ENCODE data around the gene COX14. TPM values are rescaled to one million over a fixed set of nuclear protein-coding genes. Genes with fewer than 3 reads are reported as not detected.
A peak's percentile ranks its signal among the peaks of the same experiment; 100 is the strongest.

COX14 gene
- total and polyA plus RNA-seq, 10 of the 15 experiments (the other 5 are each of a cell fraction or from before 2014, with no cell fraction given): 44.6 to 361 (median 120) TPM

GRCh38 chr12:50101663-50102062 is 10.4 kb upstream of the COX14 start:
- Histone ChIP-seq H3K36me3 (ENCODE audit: control insufficient read depth in 2 of 2, insufficient read depth in 2 of 2, low read length in 1 of 2) (peaks cover 18 to 20% of the 10 kb centered on the region in 2 experiments), H3K9me3 (replicated peaks; ENCODE audit: control insufficient read depth, insufficient read depth, low read length) (no peaks in the 10 kb centered on the region), H3K9ac (ENCODE audit: control insufficient read depth, insufficient read depth, low read length) (no peak overlapping the region), H3K27me3 (replicated peaks in 1 of 2; ENCODE audit: control insufficient read depth in 2 of 2, insufficient read depth in 2 of 2, low read length in 1 of 2) (no peaks in the 10 kb centered on the region), H3K27ac (ENCODE audit: control insufficient read depth, insufficient read depth) (no peak overlapping the region), H4K20me1 (ENCODE audit: control insufficient read depth, insufficient read depth) (no peaks in the 10 kb centered on the region), H3K4me1 (ENCODE audit: control insufficient read depth, insufficient read depth, low read length) (no peaks in the 10 kb centered on the region), H3K4me3 (no peak overlapping the region), H2AFZ (ENCODE audit: control insufficient read depth, low read depth, low read length) (no peak overlapping the region), H3K4me2 (ENCODE audit: control insufficient read depth, insufficient read depth) (no peak overlapping the region), H3K79me2 (ENCODE audit: control insufficient read depth, insufficient read depth, low read length) (no peaks in the 10 kb centered on the region)
- in situ Hi-C loops (cut with MboI): no loop called here
- 81% methylated on average over 3 of the region's 3 CpGs for WGBS (ENCODE audit: insufficient coverage, insufficient replicate concordance, low lambda C conversion rate, missing lambda C conversion rate)
- ATAC-seq: no peak
- ChIA-PET RAD21 (ENCODE audit: unreplicated experiment) (no interaction called here), POLR2A (interaction anchor here (0.5 to 0.6 kb wide), 2 partner anchors 12 to 25 kb away, joined by 3 read pairs; no protein-coding TSS in a partner anchor), SMC1A (ENCODE audit: uncharacterized antibody, unreplicated experiment) (interaction anchor here (1.4 to 1.5 kb wide), 2 partner anchors 8 to 14 kb away, joined by 3 to 8 read pairs; no protein-coding TSS in a partner anchor), CTCF (interaction anchor here (1.1 to 4.5 kb wide), 4 partner anchors 10 to 74 kb away, joined by 3 to 40 read pairs (median 4); partner anchors contain the start of gene COX14)
- FAIRE-seq: no peak
- TF ChIP-seq, protein P1, sequence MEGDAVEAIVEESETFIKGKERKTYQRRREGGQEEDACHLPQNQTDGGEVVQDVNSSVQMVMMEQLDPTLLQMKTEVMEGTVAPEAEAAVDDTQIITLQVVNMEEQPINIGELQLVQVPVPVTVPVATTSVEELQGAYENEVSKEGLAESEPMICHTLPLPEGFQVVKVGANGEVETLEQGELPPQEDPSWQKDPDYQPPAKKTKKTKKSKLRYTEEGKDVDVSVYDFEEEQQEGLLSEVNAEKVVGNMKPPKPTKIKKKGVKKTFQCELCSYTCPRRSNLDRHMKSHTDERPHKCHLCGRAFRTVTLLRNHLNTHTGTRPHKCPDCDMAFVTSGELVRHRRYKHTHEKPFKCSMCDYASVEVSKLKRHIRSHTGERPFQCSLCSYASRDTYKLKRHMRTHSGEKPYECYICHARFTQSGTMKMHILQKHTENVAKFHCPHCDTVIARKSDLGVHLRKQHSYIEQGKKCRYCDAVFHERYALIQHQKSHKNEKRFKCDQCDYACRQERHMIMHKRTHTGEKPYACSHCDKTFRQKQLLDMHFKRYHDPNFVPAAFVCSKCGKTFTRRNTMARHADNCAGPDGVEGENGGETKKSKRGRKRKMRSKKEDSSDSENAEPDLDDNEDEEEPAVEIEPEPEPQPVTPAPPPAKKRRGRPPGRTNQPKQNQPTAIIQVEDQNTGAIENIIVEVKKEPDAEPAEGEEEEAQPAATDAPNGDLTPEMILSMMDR (IDR thresholded peaks at IDR 0.05 in 2 of 3, conservative IDR thresholded peaks at IDR 0.05 in 1 of 3; ENCODE audit: control insufficient read depth in 2 of 3, extremely low read depth in 1 of 3, insufficient read depth in 1 of 3, low read depth in 3 of 3, low read length in 3 of 3): 0 out of 6 replicates have a peak, but pooled peaks of 2 of the 3 experiments have one; percentile 8 to 9
- TF ChIP-seq NBN (IDR thresholded peaks at IDR 0.05): no peak
- DNase-seq (ENCODE audit: low read depth, low spot score): no peak
- intact Hi-C loops (cut with micrococcal nuclease; ENCODE audit: unreplicated experiment): no loop called here
- no TSS peak for BruUV-seq (replicated peaks)

DNA sequence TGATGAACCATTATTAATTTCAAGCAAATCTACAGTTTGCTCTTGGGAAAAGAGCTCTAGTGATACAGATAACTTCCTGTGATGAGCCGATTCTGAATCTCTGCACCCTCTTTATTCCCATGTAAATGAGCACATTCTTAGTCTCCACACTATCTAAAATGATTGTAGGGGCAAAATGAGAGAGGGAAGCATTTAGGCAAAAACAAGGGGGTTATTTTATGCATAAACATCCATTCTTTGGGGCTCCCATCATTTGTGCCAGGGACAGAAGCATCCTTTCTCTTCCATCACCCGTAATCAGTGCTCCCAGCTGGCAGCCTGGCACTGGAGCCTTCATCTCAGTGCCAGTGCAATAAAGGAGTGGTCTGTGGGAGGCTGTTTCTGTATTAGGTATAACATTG is 9.9 kb upstream of the COX14 start:
- CTCF ChIA-PET: interaction anchor here (1.1 to 4.5 kb wide), 4 partner anchors 10 to 74 kb away, joined by 3 to 40 read pairs (median 4); partner anchors contain the start of gene COX14
- in situ Hi-C loops (cut with MboI) (no loop called here), intact Hi-C loops (cut with micrococcal nuclease; ENCODE audit: unreplicated experiment) (no loop called here)
- no peak overlapping the region for H3K4me2 ChIP-seq (ENCODE audit: control insufficient read depth, insufficient read depth)
- no peaks in the 10 kb centered on the region for H3K27me3 ChIP-seq (replicated peaks in 1 of 2; ENCODE audit: control insufficient read depth in 2 of 2, insufficient read depth in 2 of 2, low read length in 1 of 2)
- TF ChIP-seq KAT2A (conservative IDR thresholded peaks at IDR 0.05; ENCODE audit: control insufficient read depth, low read depth, low read length) (no peak), ZNF207 (IDR thresholded peaks at IDR 0.05; ENCODE audit: borderline replicate concordance) (no peak), TBL1XR1 (IDR thresholded peaks at IDR 0.05; ENCODE audit: low read depth, low read length) (no peak), YBX1 (IDR thresholded peaks at IDR 0.05) (no peak), ZNF24 (IDR thresholded peaks at IDR 0.05) (no peak), NFYB (IDR thresholded peaks at IDR 0.05; ENCODE audit: insufficient read depth, low read depth, low read length) (no peak), TCF3 (IDR thresholded peaks at IDR 0.05; ENCODE audit: borderline replicate concordance, insufficient read depth, low read depth, low read length) (no peak), POLR2AphosphoS5 (IDR thresholded peaks at IDR 0.05; ENCODE audit: low read length) (0 out of 2 replicates have a peak, but pooled peaks have one; percentile 3)
- no peak overlapping the region for H3K27ac ChIP-seq (ENCODE audit: control insufficient read depth, insufficient read depth)
- no peaks in the 10 kb centered on the region for H3K4me1 ChIP-seq (ENCODE audit: control insufficient read depth, insufficient read depth, low read length)
- ATAC-seq: no peak
- POLR2A ChIA-PET: interaction anchor here (0.6 kb wide), 2 partner anchors 11 to 12 kb away, joined by 3 to 4 read pairs; no protein-coding TSS in a partner anchor
- BruUV-seq (replicated peaks): no TSS peak
- no peaks in the 10 kb centered on the region for H4K20me1 ChIP-seq (ENCODE audit: control insufficient read depth, insufficient read depth)
- 64% methylated on average over 2 of the region's 2 CpGs for WGBS (ENCODE audit: insufficient coverage, insufficient replicate concordance, low lambda C conversion rate, missing lambda C conversion rate)
- no peaks in the 10 kb centered on the region for H3K9me3 ChIP-seq (replicated peaks; ENCODE audit: control insufficient read depth, insufficient read depth, low read length)
- H3K79me2 ChIP-seq (ENCODE audit: control insufficient read depth, insufficient read depth, low read length): no peaks in the 10 kb centered on the region
- SMC1A ChIA-PET (ENCODE audit: uncharacterized antibody, unreplicated experiment): interaction anchor here (0.8 to 1.5 kb wide), 4 partner anchors 8 to 15 kb away, joined by 3 to 8 read pairs (median 5); partner anchors contain the start of gene COX14
- H3K4me3 ChIP-seq: no peak overlapping the region
- no peak overlapping the region for H2AFZ ChIP-seq (ENCODE audit: control insufficient read depth, low read depth, low read length)
- no peak for FAIRE-seq
- no peak overlapping the region for H3K9ac ChIP-seq (ENCODE audit: control insufficient read depth, insufficient read depth, low read length)
- peaks cover 15 to 16% of the 10 kb centered on the region in 2 experiments for H3K36me3 ChIP-seq (ENCODE audit: control insufficient read depth in 2 of 2, insufficient read depth in 2 of 2, low read length in 1 of 2)
- RAD21 ChIA-PET (ENCODE audit: unreplicated experiment): interaction anchor here (2.1 kb wide), 1 partner anchor 9 kb away, joined by 7 read pairs; the partner anchor contains the start of gene COX14
- no peak for DNase-seq (ENCODE audit: low read depth, low spot score)
